Neural progenitor cell (in vitro differentiated cells): Measurements from ENCODE around the gene CEP164. TPM values are rescaled to one million over a fixed set of nuclear protein-coding genes. Genes with fewer than 3 reads are reported as not detected.

Experiments
- DNase-seq: peaks from one replicate; pipeline ENCODE4 v3.0.0-alpha.2; 2016; ENCODE audit warnings: low spot score
- H2AFZ ChIP-seq: fragments of 200-600 bp; sonication (generic); replicated peaks from 2 replicates; pipeline ENCODE4 v1.6.1; 2016; ENCODE audit warnings: antibody characterized with exemption
- H3F3A ChIP-seq: fragments of 200-600 bp; sonication (generic); 2 replicates; pipeline ENCODE4 v1.6.1; 2016; ENCODE audit warnings: antibody characterized with exemption, low read depth
- H3K27ac ChIP-seq: fragments of 200-600 bp; sonication (generic); 2 replicates; pipeline ENCODE4 v1.5.1; 2016; ENCODE audit warnings: mild to moderate bottlenecking
- H3K27me3 ChIP-seq: fragments of 200-600 bp; sonication (generic); 2 replicates; pipeline ENCODE4 v1.6.1; 2016; ENCODE audit warnings: mild to moderate bottlenecking, moderate library complexity
- H3K36me3 ChIP-seq: fragments of 200-600 bp; sonication (generic); 2 replicates; pipeline ENCODE4 v1.5.1; 2016
- H3K4me1 ChIP-seq: fragments of 200-600 bp; sonication (generic); 2 replicates; pipeline ENCODE4 v1.6.1; 2016; ENCODE audit warnings: mixed run types
- H3K4me2 ChIP-seq: fragments of 200-600 bp; sonication (generic); 2 replicates; pipeline ENCODE4 v1.6.1; 2016
- H3K4me3 ChIP-seq: fragments of 200-600 bp; sonication (generic); 2 replicates; pipeline ENCODE4 v1.5.1; 2016
- H3K79me2 ChIP-seq: fragments of 200-600 bp; sonication (generic); 2 replicates; pipeline ENCODE4 v1.6.1; 2016; ENCODE audit warnings: low read depth
- H3K9ac ChIP-seq: fragments of 200-600 bp; sonication (generic); 2 replicates; pipeline ENCODE4 v1.6.1; 2016
- H3K9me3 ChIP-seq: fragments of 200-600 bp; sonication (generic); 2 replicates; pipeline ENCODE4 v1.5.1; 2016; ENCODE audit warnings: low read depth
- H4K20me1 ChIP-seq: fragments of 200-600 bp; sonication (generic); 2 replicates; pipeline ENCODE4 v1.6.1; 2016; ENCODE audit warnings: low read depth
- H3K27ac Mint-ChIP-seq: 3 replicates; pipeline ENCODE4 v1.8.0; 2021; ENCODE audit warnings: mixed read lengths
- H3K27me3 Mint-ChIP-seq: 2 replicates; pipeline ENCODE4 v1.8.0; 2022; ENCODE audit warnings: low read depth, mild to moderate bottlenecking, inconsistent platforms, moderate library complexity, mixed read lengths; ENCODE audit not compliant: insufficient read depth
- H3K36me3 Mint-ChIP-seq: 3 replicates; pipeline ENCODE4 v1.8.0; 2021; ENCODE audit warnings: mixed read lengths
- H3K4me1 Mint-ChIP-seq: 3 replicates; pipeline ENCODE4 v1.8.0; 2021; ENCODE audit warnings: mixed read lengths
- H3K4me3 Mint-ChIP-seq: 3 replicates; pipeline ENCODE4 v1.8.0; 2021; ENCODE audit warnings: mild to moderate bottlenecking, moderate library complexity, mixed read lengths
- H3K9me3 Mint-ChIP-seq: 3 replicates; pipeline ENCODE4 v1.8.0; 2020; ENCODE audit warnings: mixed read lengths
- CTCF ChIP-seq: fragments of 200-600 bp; sonication (generic); IDR thresholded peaks from 2 replicates; pipeline ENCODE4 v1.5.1; 2017; ENCODE audit warnings: antibody characterized with exemption, mild to moderate bottlenecking
- EZH2 ChIP-seq: fragments of 200-600 bp; sonication (generic); IDR thresholded peaks from 2 replicates; pipeline ENCODE4 v1.6.1; 2017; ENCODE audit warnings: antibody characterized with exemption, mild to moderate bottlenecking, moderate library complexity
- EZH2phosphoT487 ChIP-seq: fragments of 200-600 bp; sonication (generic); IDR thresholded peaks from 2 replicates; pipeline ENCODE4 v1.6.1; 2017; ENCODE audit warnings: antibody characterized with exemption
- total RNA-seq: library from RNA; depleted of rRNA; stranded (reverse); fragments of >200 nt; gene quantifications from 2 replicates; pipeline ENCODE4 v1.2.3, GENCODE V29; 2015; ENCODE audit warnings: low replicate concordance

The CEP164 gene
- total RNA-seq, 1 donor from 2014 or later, result 24.2 TPM

GRCh38 chr11:117439256-117439655, 111.6 kb downstream of the CEP164 start:
- no peak overlapping the region for H3K27ac ChIP-seq
- no peak for TF ChIP-seq EZH2phosphoT487
- no peak for TF ChIP-seq CTCF
- no peak for TF ChIP-seq EZH2
- Mint-ChIP-seq H3K27me3 (peaks cover 25% of the 10 kb centered on the region), H3K9me3 (no peaks in the 10 kb centered on the region), H3K4me1 (peaks cover 23% of the 10 kb centered on the region), H3K36me3 (no peaks in the 10 kb centered on the region), H3K4me3 (no peak overlapping the region), H3K27ac (peak overlapping the region; percentile 87)
- peaks cover 15% of the 10 kb centered on the region for H3K27me3 ChIP-seq
- DNase-seq, result no peak
- no peaks in the 10 kb centered on the region for H4K20me1 ChIP-seq
- peaks cover 5% of the 10 kb centered on the region for H3K4me1 ChIP-seq
- H3K79me2 ChIP-seq, result no peaks in the 10 kb centered on the region
- H3K36me3 ChIP-seq, result no peaks in the 10 kb centered on the region
- H3K9me3 ChIP-seq, result no peaks in the 10 kb centered on the region
- H2AFZ ChIP-seq, result no peak overlapping the region
- H3F3A ChIP-seq, result peaks cover 2% of the 10 kb centered on the region
- no peak overlapping the region for H3K4me3 ChIP-seq
- H3K4me2 ChIP-seq, result no peak overlapping the region
- no peak overlapping the region for H3K9ac ChIP-seq

GRCh38 chr11:117440258-117440657, 112.6 kb downstream of the CEP164 start:
- Mint-ChIP-seq H3K27ac (no peak overlapping the region), H3K27me3 (peaks cover 25% of the 10 kb centered on the region), H3K36me3 (no peaks in the 10 kb centered on the region), H3K4me3 (no peak overlapping the region), H3K4me1 (peaks cover 33% of the 10 kb centered on the region), H3K9me3 (no peaks in the 10 kb centered on the region)
- Histone ChIP-seq H3K27me3 (peaks cover 24% of the 10 kb centered on the region), H3K79me2 (no peaks in the 10 kb centered on the region), H3K27ac (no peak overlapping the region), H3K9ac (no peak overlapping the region), H3F3A (peaks cover 4% of the 10 kb centered on the region), H3K4me1 (peaks cover 5% of the 10 kb centered on the region), H3K4me3 (no peak overlapping the region), H3K36me3 (no peaks in the 10 kb centered on the region), H3K4me2 (no peak overlapping the region), H3K9me3 (no peaks in the 10 kb centered on the region), H4K20me1 (no peaks in the 10 kb centered on the region), H2AFZ (no peak overlapping the region)
- DNase-seq, result no peak
- TF ChIP-seq CTCF (no peak), EZH2 (no peak), EZH2phosphoT487 (no peak)

- no peaks in the 10 kb centered on the region for H3K36me3 ChIP-seq
- no peak for TF ChIP-seq CTCF
- no peak for TF ChIP-seq EZH2
- no peak for TF ChIP-seq EZH2phosphoT487
- peaks cover 4% of the 10 kb centered on the region for H3F3A ChIP-seq
- no peaks in the 10 kb centered on the region for H3K9me3 Mint-ChIP-seq
- H3K9ac ChIP-seq, result no peak overlapping the region
- H3K79me2 ChIP-seq, result no peaks in the 10 kb centered on the region
- H3K4me2 ChIP-seq, result no peak overlapping the region
- no peak overlapping the region for H3K27ac ChIP-seq
- H3K27ac Mint-ChIP-seq, result no peak overlapping the region
- H3K9me3 ChIP-seq, result no peaks in the 10 kb centered on the region
- no peak for DNase-seq
- peaks cover 38% of the 10 kb centered on the region for H3K4me1 Mint-ChIP-seq
- H2AFZ ChIP-seq, result no peak overlapping the region
- no peaks in the 10 kb centered on the region for H3K36me3 Mint-ChIP-seq
- no peak overlapping the region for H3K4me3 Mint-ChIP-seq
- H3K27me3 Mint-ChIP-seq, result peaks cover 30% of the 10 kb centered on the region
- no peaks in the 10 kb centered on the region for H4K20me1 ChIP-seq
- H3K27me3 ChIP-seq, result peaks cover 24% of the 10 kb centered on the region
- no peak overlapping the region for H3K4me3 ChIP-seq
- H3K4me1 ChIP-seq, result peaks cover 5% of the 10 kb centered on the region
These were observed 113.7 kb downstream of the CEP164 start for GRCh38 chr11:117441146-117441975.
